GM04504 (cell line): ENCODE measurements around the gene PSME2.
"Not testable (repeated sequence)": the region's sequence is repeated elsewhere in the genome, so short reads cannot be mapped to it uniquely, and the experiment has no call there.

Experiments used
- DNase-seq: peaks from one replicate; pipeline ENCODE4 v3.0.0-alpha.2; 2012; ENCODE audit warnings: low read depth

The PSME2 gene

GRCh38 chr14:24114532-24115421 lies 31.6 kb downstream of the PSME2 start, which contains the start of the genes DCAF11 and NRL:
Gene DCAF11, plus strand, starts transcription at chr14:24114777. Its CDS starts 818 bp downstream, at chr14:24115595.
Gene NRL, minus strand, starts transcription at chr14:24114949. Its CDS starts 32,101 bp downstream, at chr14:24082848.
- DNase-seq = peak; percentile 99

GRCh38 chr14:24113801-24114531 lies 32.4 kb downstream of the PSME2 start:
- DNase-seq = peak; percentile 71

- no peak for DNase-seq
Measured at GRCh38 chr14:24113379-24113800, 33.0 kb downstream of the PSME2 start.

- no peak for DNase-seq
Measured at GRCh38 chr14:24110523-24110922, 35.9 kb downstream of the PSME2 start.

- DNase-seq = no peak
Measured at GRCh38 chr14:24110060-24110459, 36.4 kb downstream of the PSME2 start.

- DNase-seq = no peak
Measured at GRCh38 chr14:24108336-24108874, 38.0 kb downstream of the PSME2 start.

GRCh38 chr14:24106672-24107271 lies 39.6 kb downstream of the PSME2 start:
- no peak for DNase-seq

- not testable (repeated sequence) for DNase-seq
Measured at GRCh38 chr14:24105609-24106239, 40.7 kb downstream of the PSME2 start.

GRCh38 chr14:24103451-24103850 lies 43.0 kb downstream of the PSME2 start:
- DNase-seq = no peak

- DNase-seq = no peak
Measured at GRCh38 chr14:24102357-24103048, 43.9 kb downstream of the PSME2 start.

GRCh38 chr14:24100982-24101494 lies 45.4 kb downstream of the PSME2 start:
- no peak for DNase-seq

- no peak for DNase-seq
Measured at GRCh38 chr14:24100197-24100981, 46.0 kb downstream of the PSME2 start.

- DNase-seq = no peak
Measured at GRCh38 chr14:24098927-24099813, 47.2 kb downstream of the PSME2 start.

- DNase-seq = no peak
Measured at GRCh38 chr14:24098229-24098926, 48.0 kb downstream of the PSME2 start.

GRCh38 chr14:24096545-24097181 lies 49.7 kb downstream of the PSME2 start:
- DNase-seq = no peak

GRCh38 chr14:24095271-24096068 lies 50.9 kb downstream of the PSME2 start:
- peak; percentile 45 for DNase-seq

- DNase-seq = no peak
Measured at GRCh38 chr14:24094841-24095270, 51.6 kb downstream of the PSME2 start.
